ACHN (cell line): Measurements from ENCODE around the gene CD244.
"Not testable (repeated sequence)": the region's sequence is repeated elsewhere in the genome, so short reads cannot be mapped to it uniquely, and the experiment has no call there.

Experiments used
- DNase-seq: peaks from one replicate; pipeline ENCODE4 v3.0.0-alpha.2; 2015
- in situ Hi-C: cut with HindIII; loops from 2 replicates; pipeline ENCODE4 v1.10.0; 2017; ENCODE audit warnings: low sequenced_read_pairs, low pct_ligation_motif_present, low pct_unique_long_range_greater_than_20kb

CD244 gene

DNA sequence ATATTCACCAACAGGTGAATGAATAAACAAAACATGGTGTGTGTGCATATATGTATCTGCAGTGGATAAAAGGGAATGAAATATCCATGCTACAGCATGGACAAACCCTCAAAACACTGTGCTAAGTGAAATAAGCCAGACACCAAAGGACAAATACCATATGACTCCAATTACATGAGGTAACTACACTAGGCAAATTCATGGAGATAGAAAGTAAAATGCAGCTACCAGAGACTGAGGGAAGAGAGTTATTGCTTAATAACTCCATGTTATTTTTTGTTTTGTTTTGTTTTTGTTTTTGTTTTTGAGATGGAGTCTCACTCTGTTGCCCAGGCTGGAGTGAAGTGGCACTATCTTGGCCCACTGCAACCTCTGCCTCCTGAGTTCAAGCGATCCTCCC lies 19.9 kb upstream of the CD244 start:
- in situ Hi-C loops, result no loop called here
- no peak for DNase-seq

DNA sequence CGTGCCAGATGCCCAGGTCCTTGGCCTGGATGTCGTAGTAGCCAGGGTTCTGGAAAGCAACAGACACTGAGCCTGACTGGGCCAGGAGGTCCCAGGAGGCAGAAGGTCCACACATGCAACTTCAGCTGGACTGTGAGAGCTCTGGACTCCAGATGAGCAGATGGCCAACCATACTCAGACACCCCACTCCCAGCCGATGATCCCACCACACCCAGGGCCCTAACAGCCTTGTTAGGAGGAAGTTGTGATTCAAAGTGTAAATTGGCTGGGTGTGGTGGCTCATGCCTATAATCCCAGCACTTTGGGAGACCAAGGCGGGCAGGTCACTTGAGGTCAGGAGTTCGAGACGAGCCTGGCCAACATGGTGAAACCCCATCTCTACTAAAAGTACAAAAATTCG lies 18.6 kb upstream of the CD244 start:
- in situ Hi-C loops, DNase-seq: not testable (repeated sequence)

DNA sequence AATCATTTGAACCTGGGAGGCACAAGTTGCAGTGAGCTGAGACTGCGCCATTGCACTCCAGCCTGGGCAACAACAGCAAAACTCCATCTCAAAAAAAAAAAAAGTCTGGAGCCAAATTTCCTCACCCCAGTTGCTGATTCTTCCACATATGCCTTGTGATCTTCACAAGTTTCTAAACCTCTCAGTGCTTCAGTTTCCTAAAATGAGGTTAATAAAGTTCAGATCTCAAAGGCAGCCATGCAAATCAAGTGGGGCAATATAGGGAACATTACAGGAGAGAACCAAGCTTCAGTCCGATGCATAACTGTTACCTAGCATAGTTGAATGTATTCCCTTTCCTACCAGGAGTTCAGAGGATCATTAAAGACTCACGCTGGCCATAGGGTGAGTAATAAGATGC lies 17.5 kb upstream of the CD244 start:
- DNase-seq, result no peak
- in situ Hi-C loops, result no loop called here

DNA sequence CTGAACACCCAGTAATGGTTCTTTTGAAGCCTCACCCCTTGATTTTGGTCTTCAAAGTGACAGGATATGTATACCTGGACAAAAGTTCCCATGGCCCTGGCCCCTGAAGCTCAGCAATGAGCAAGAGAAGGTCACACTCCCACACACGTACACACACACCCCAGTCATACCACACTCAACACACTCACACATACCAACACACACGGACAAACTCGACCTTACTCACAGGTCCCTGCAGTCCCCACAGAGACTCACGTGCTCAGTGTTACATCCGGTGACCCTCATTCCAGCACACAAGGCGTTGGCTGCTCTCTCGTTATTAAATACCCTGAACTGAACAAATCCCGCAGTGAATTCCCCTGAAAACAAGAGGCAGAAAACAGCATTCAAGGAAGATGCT lies 16.4 kb upstream of the CD244 start:
- DNase-seq, result no peak
- in situ Hi-C loops, result no loop called here

DNA sequence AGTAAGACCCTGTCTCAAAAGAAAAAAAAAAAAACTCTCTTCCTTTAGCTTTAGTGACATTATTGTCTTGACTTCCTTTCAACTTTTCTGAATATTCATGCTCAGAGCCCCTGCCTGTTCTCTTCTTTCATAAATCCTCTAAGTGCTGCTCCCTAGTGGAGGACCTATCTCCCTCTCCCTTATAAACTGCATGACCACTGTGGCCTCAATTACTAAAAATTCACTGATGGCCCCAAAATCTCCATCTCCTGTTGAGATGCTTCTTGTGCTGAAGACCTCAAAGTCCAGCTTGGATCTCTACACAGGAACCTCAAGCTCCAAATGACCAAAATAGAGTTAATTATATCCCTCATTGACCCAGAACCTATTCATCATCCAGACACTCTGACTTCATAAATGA lies 14.5 kb upstream of the CD244 start:
- in situ Hi-C loops, result no loop called here
- no peak for DNase-seq

DNA sequence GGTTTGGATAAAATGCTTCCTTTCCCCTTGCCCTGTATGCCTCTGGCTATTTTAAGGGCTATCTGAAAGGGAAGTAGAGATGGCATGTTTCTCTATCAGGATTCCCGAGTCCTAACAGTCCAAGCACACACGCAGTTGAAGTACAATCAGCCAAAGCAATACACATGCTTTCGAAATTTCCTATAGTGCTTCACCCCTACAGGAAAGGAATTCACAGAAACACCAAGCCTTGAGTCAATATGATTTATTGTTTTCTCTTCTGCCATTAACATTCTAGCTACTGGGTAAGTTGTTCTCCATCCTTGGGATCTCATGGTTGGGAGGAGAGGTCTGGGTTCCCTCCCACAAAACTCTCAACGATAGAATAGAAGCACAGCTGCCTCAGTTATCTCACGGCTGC lies 13.6 kb upstream of the CD244 start:
- no peak for DNase-seq
- in situ Hi-C loops, result no loop called here

DNA sequence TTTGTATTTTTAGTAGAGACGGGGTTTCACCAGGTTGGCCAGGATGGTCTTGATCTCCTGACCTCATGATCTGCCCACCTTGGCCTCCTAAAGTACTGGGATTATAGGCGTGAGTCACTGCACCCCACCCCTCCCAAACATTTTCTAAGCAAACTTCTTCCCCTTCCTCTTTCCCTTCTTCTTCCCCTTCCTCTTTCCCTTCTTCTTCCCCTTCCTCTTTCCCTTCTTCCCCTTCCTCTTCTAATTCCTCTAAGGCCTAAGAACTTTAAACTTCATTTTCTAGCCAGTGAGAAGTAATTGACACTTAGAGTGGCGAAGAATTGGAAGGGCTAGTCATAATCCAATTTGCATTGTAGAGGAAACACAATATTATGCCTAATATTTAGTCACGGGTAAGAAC lies 12.9 kb upstream of the CD244 start:
- in situ Hi-C loops, DNase-seq: not testable (repeated sequence)

DNA sequence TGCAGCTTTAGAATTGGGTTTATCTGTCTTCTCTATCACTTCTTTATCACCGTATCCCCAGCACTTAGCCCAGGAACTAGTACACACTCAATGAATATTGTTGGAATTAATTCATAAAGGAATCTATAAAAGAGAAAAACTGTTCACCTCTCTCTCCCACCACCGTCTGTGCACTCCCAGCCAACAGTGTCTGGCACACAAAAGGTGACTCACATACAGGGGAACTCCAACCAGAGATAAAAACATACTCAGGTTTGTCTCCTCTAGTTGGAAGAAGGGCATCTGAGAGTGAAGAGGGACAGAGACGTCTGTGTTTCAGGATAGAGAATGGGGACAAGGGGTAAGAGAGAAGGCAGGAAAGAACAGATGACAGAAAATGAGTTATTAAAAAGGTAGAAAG lies 12.2 kb upstream of the CD244 start:
- no peak for DNase-seq
- in situ Hi-C loops, result no loop called here

DNA sequence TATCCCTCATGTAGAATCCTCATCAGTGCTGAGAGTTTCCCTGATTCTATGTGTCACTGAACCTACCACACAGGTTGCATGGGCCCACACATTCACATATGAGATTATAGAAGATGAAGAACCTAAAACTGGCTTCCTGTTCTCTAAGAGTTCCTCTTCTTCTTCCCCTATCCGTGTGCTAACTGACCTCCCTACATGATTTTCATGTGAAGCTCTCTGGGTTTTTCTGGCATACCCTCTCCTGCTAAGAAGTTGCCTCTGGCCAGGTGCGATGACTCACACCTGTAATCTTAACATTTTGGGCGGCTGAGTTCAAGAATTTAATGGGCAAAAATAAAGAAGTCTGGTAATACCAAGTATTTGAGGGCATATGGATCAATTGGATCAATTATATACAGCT lies 5.5 kb upstream of the CD244 start:
- in situ Hi-C loops, result no loop called here
- no peak for DNase-seq

DNA sequence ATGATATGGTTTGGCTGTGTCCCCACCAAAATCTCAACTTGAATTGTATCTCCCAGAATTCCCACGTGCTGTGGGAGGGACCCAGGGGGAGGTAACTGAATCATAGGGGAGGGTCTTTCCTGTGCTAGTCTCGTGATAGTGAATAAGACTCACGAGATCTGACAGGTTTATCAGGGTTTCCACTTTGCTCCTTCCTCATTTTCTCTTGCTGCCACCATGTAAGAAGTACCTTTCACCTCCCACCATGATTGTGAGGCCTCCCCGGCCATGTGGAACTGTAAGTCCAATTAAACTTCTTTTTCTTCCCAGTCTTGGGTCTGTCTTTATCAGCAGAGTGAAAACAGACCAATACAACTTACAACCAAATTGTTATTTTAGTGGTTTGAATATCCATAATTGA lies 5.0 kb upstream of the CD244 start:
- in situ Hi-C loops, DNase-seq: not testable (repeated sequence)

DNA sequence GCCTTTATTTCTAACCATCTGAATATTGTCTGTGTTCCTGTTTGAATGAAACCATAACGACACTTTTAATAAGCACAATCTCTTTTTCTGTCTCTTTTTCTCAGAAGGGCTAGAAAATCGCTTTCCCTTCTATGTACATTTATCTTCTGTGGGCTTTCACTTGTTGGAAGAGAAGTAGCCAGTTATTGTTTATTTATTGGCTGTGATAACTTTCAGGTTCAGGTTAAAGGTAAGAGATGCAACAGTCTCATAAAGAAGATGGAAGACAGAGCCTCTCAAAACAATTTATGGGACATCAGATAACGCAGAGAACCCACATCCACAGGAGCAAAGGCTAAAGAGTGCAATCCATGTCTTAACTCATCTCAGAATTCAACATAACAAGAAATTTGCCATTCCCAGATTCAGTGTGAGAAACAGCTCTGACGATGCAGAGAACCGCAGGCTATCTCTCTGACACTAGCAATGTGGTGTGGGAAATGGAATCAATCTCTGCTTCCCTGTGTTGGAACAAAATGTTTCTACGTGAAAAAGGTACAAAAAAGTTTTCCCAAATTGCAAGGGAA lies 4.1 kb upstream of the CD244 start:
- in situ Hi-C loops, result no loop called here
- no peak for DNase-seq

DNA sequence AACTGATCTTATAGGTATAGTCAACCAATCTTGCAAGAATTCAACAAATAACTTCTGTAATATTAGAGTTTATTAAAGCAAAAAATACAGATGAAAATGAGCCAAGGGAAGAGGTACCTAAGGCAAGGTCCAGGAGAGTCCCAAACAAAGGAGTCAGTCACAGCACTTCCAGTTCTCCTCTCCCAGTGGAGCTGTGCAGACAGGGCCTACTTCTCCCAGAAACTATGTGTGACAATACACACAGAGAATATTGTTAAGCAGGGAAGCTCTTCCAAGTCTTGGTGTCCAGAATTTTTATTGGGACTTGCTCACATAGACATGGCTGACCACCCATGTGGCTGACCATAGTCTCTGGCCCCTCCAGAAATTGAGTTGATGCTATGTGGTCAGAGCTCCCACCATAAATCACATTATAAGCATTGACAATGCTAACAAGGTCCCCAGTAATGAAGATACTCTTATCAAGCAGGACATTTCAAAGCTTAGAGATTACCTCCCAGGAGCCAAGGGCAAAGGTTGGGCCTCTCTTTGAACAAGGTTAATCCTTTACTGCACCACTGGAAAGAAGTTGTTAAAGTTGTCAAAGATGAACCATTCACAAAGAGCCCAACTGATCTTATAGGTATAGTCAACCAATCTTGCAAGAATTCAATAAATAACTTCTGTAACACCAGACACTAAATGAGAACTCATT lies 3.5 kb upstream of the CD244 start:
- in situ Hi-C loops, result no loop called here
- DNase-seq, result no peak

DNA sequence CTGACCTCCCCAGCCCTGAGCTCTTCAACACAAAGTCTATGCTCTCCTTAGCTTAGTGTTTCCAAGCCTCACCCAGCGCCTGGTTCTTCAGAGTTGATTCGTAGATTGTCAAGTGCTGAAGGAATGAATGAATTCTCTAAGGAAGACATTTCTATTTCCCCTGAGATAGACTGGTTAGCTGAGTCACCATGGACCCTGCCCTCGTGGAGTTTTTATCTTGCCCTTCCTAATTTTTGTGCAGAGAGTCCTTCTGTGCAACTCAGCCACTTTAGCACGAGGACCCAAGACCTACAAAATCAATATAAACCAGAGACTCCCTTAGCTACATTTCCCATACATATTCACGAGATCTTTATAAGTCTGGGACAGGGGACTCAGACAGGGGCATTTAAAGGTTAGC lies 2.6 kb upstream of the CD244 start:
- no peak for DNase-seq
- in situ Hi-C loops, result no loop called here

DNA sequence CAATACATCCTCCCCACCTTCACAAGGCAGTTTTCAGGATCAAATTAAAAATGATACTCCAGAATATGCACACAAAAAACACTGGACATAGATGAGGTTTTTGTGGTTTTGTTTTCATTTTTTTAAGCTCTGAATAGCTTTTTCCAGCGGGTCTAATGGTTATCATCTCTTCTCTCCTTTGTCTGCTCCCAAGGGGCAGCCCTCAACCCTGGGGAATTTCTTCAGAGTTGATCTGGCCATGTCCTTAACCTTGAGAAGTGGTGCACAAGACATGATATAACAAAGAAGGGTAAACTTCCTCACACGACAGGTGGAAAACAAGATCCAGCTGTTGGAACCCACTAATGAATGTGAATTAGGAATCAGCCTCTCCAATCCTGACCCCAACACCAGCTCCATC lies 1.5 kb upstream of the CD244 start:
- in situ Hi-C loops, result no loop called here
- DNase-seq, result no peak

DNA sequence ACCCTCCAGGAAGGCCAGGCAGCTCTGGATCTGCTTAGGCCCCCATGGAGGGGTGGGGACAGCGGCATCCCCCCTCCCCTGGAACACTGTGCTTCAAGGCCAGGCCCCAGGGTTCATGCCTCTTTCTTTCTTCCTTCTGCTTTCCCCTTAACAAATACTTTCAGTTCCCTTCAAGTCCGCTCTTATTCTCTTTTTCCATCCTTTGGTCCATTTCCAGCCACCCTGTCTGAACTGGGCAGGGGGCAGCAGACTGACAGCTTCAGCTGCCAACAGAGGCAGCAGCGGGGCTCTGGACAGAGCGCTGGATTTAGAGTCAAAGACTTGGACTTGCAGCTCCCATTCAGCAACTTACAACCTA lies 1.1 kb upstream of the CD244 start:
- no peak for DNase-seq
- in situ Hi-C loops, result no loop called here

DNA sequence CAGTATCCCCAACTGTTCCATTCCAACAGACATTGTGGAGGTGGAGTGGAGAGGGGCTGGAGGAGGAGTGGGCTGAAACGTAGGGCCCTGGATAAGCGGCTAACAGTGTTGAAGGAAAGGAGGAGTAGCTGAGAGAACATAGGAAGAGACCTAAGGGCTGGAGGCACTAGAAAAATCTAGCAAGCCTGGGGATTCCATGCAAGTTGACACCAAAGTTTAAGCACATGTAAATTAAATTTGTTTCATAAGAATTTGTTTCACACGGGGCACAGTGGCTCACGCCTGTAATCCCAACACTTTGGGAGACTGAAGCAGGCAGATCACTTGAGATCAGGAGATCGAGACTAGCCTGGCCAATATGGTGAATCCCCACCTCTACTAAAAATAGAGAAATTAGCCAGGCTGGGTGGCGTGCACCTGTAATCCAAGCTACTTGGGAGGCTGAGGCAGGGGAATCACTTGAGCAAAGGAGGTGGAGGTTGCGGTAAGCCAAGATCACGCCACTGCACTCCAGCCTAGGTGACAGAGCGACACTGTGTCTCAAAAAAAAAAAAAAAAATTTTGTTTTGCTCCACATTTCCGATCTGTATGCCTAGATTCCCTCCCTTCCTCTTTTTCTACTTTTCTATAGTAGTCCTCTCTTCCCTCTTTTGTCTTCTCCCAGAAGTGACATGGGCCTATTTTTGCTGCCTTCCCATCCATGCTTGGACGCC lies 530 bp upstream of the CD244 start:
- no peak for DNase-seq
- in situ Hi-C loops, result no loop called here

DNA sequence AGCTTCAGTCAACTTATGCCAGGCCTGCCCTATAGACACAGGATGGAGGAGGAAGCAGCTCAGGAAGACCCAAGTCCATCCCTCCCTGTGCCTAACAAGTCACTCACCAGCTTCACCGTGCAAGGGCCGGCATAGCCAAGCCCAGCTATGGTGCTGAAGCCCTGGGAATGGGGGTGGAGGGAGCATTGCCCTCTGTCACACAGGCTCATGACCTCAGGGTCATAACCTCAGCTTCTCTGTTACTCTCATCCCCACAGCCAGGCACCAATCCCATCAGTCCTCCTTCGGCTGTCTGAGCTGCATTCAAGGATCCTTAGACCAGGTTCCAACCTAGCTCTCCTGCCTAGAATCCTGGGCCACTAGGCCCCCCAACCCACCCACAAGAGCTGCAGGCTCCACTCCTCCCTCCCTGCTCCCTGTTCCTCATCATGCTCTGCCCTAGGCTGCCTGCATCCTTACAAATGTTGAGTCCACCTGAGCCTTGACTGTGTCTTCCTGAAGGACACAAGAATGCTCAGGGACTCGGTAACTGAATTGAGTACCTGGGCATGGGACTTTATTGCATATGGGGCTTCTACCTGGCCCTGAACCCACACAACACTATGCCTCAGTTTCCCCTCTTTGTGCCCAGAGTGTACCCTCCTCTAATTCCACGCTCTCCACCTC lies 1.7 kb downstream of the CD244 start:
- in situ Hi-C loops, result no loop called here
- DNase-seq, result no peak

DNA sequence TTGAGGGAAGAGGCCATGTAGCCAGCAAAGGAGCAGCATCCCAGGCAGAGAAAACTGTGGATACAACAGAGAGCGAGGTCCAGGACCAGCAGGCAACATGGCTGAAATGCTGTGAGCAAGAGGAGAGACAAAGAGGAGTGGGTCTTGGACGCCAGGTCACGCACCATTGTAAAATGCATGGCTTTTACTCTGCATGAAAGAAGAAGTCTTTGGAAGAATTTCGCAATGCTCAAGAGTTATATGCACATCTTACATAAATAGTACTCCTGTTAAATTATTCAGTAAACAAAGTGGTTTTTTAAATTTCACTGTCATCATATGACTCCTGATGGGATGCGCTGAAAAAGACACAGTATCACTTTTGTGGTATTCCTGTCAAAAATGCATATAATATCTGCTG lies 3.5 kb downstream of the CD244 start:
- in situ Hi-C loops, result no loop called here
- no peak for DNase-seq

DNA sequence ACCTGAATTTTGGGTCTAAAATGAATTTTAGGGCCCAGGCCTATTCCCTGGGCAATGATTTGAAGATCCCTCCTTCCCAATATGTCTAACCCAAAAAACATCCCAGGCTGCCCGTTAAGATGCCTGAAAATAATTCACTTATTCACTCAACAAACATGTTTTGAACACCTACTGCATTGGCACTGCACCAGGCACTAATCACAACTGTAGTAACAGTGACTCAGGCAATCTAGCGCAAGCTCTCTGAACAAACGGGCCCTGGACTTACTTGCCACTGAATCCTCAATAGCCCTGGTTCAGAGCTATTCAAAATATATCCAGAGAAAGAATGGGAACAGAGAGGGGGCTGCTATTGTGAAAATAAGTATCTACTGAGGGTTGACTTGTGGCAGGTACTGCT lies 4.2 kb downstream of the CD244 start:
- in situ Hi-C loops, result no loop called here
- DNase-seq, result no peak

DNA sequence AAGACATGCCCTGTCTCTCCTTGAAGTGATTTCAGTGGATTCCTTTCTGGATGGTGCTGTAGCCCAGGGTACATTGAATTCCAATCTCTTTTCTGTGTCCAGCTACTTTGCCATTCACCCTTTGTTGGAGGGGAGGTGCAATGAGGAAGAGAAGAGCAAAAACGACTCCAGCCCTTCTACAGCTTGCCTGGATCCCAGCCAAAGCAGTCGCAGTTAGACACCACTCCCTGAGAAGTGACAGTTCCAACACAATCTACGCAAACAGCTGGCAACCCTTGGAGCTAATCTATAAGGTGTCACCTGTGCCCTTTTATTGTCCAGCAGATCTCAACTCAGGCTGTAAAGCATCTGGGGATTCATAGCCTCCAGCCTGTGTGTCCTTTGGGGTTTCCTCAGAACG lies 4.6 kb downstream of the CD244 start:
- DNase-seq, result no peak
- in situ Hi-C loops, result no loop called here
